MM.1S (cell line): Measurements from ENCODE around the gene PNMT.

Experiments
- DNase-seq: peaks from one replicate; pipeline ENCODE4 v3.0.0-alpha.2; 2015
- H2AFZ ChIP-seq: fragments of 300-600 bp; sonication (generic); 2 replicates; pipeline ENCODE4 v1.6.0; 2016; ENCODE audit warnings: antibody characterized with exemption, low read length
- H3F3A ChIP-seq: fragments of 300-600 bp; sonication (generic); 2 replicates; pipeline ENCODE4 v1.6.1; 2016; ENCODE audit warnings: mild to moderate bottlenecking, antibody characterized with exemption, low read length, moderate library complexity, mixed read lengths; ENCODE audit not compliant: insufficient read depth
- H3K27ac ChIP-seq: fragments of 300-600 bp; sonication (generic); 2 replicates; pipeline ENCODE4 v1.5.1; 2016; ENCODE audit warnings: mild to moderate bottlenecking, low read length
- H3K27me3 ChIP-seq: fragments of 300-600 bp; sonication (generic); replicated peaks from 2 replicates; pipeline ENCODE4 v1.6.0; 2016; ENCODE audit warnings: low read length; ENCODE audit not compliant: insufficient read depth
- H3K36me3 ChIP-seq: fragments of 300-600 bp; sonication (generic); replicated peaks from 2 replicates; pipeline ENCODE4 v1.6.1; 2016; ENCODE audit warnings: mild to moderate bottlenecking, low read length, mixed read lengths; ENCODE audit not compliant: insufficient read depth
- H3K4me1 ChIP-seq: fragments of 300-600 bp; sonication (generic); 2 replicates; pipeline ENCODE4 v1.6.1; 2016; ENCODE audit warnings: low read length, mixed read lengths
- H3K4me2 ChIP-seq: fragments of 300-600 bp; sonication (generic); 2 replicates; pipeline ENCODE4 v1.6.0; 2016; ENCODE audit warnings: low read depth, low read length
- H3K4me3 ChIP-seq: fragments of 300-600 bp; sonication (generic); 2 replicates; pipeline ENCODE4 v1.5.1; 2016; ENCODE audit warnings: low read length, mixed read lengths
- H3K79me2 ChIP-seq: fragments of 300-600 bp; sonication (generic); 2 replicates; pipeline ENCODE4 v1.6.1; 2016; ENCODE audit warnings: mixed run types, low read length, mixed read lengths
- H3K9ac ChIP-seq: fragments of 300-600 bp; sonication (generic); 2 replicates; pipeline ENCODE4 v1.6.1; 2016; ENCODE audit warnings: low read length, mixed read lengths
- H3K9me2 ChIP-seq: fragments of 300-600 bp; sonication (generic); replicated peaks from 2 replicates; pipeline ENCODE4 v1.6.1; 2016; ENCODE audit warnings: mild to moderate bottlenecking, low read length, mixed read lengths; ENCODE audit not compliant: insufficient read depth
- H3K9me3 ChIP-seq: fragments of 300-600 bp; sonication (generic); replicated peaks from 2 replicates; pipeline ENCODE4 v1.6.1; 2016; ENCODE audit warnings: mild to moderate bottlenecking, low read length, mixed read lengths; ENCODE audit not compliant: insufficient read depth
- H4K20me1 ChIP-seq: fragments of 300-600 bp; sonication (generic); 2 replicates; pipeline ENCODE4 v1.6.1; 2016; ENCODE audit warnings: mild to moderate bottlenecking, low read length, moderate library complexity, mixed read lengths; ENCODE audit not compliant: insufficient read depth
- EZH2 ChIP-seq: fragments of 300-600 bp; sonication (generic); optimal IDR thresholded peaks from 2 replicates; pipeline ENCODE3; 2017; ENCODE audit warnings: low read depth, mild to moderate bottlenecking, antibody characterized with exemption, low read length, mixed read lengths
- EZH2phosphoT487 ChIP-seq: fragments of 300-600 bp; sonication (generic); IDR thresholded peaks from 2 replicates; pipeline ENCODE4 v1.6.1; 2018; ENCODE audit warnings: antibody characterized with exemption, low read length
- TF ChIP-seq, protein P1 (sequence below): fragments of 300-600 bp; sonication (generic); IDR thresholded peaks from 2 replicates; pipeline ENCODE4 v1.5.1; 2016; ENCODE audit warnings: antibody characterized with exemption, low read length, mixed read lengths

The PNMT gene

DNA sequence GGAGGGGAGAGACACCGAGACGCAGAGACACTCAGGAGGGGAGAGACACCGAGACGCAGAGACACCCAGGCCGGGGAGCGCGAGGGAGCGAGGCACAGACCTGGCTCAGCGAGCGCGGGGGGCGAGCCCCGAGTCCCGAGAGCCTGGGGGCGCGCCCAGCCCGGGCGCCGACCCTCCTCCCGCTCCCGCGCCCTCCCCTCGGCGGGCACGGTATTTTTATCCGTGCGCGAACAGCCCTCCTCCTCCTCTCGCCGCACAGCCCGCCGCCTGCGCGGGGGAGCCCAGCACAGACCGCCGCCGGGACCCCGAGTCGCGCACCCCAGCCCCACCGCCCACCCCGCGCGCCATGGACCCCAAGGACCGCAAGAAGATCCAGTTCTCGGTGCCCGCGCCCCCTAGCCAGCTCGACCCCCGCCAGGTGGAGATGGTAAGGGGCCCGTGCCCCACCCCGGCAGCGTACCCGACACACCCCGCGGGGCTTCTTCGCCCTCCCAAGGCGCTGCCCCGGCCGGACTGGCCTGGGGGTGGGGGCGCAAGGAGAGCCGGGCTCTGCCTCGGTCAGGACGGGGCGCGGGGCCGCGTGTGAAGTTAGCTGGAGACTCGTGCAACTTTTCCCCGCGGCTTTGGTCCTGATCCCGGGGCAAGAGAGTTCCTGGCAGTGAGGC is 41.1 kb upstream of the PNMT start:
- no peak for DNase-seq
- Histone ChIP-seq H4K20me1 (no peaks in the 10 kb centered on the region), H3K4me2 (no peak overlapping the region), H3K27me3 (peaks cover 41% of the 10 kb centered on the region), H3K9ac (no peak overlapping the region), H3K79me2 (no peaks in the 10 kb centered on the region), H3K4me3 (no peak overlapping the region), H3F3A (peaks cover 8% of the 10 kb centered on the region; the same call in 1 of the 2 replicates), H3K9me3 (no peaks in the 10 kb centered on the region), H3K9me2 (no peaks in the 10 kb centered on the region), H2AFZ (no peak overlapping the region), H3K27ac (no peak overlapping the region), H3K4me1 (peaks cover 16% of the 10 kb centered on the region), H3K36me3 (no peaks in the 10 kb centered on the region)
- TF ChIP-seq EZH2 (no peak), EZH2phosphoT487 (no peak)
- TF ChIP-seq, protein P1, sequence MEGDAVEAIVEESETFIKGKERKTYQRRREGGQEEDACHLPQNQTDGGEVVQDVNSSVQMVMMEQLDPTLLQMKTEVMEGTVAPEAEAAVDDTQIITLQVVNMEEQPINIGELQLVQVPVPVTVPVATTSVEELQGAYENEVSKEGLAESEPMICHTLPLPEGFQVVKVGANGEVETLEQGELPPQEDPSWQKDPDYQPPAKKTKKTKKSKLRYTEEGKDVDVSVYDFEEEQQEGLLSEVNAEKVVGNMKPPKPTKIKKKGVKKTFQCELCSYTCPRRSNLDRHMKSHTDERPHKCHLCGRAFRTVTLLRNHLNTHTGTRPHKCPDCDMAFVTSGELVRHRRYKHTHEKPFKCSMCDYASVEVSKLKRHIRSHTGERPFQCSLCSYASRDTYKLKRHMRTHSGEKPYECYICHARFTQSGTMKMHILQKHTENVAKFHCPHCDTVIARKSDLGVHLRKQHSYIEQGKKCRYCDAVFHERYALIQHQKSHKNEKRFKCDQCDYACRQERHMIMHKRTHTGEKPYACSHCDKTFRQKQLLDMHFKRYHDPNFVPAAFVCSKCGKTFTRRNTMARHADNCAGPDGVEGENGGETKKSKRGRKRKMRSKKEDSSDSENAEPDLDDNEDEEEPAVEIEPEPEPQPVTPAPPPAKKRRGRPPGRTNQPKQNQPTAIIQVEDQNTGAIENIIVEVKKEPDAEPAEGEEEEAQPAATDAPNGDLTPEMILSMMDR: no peak

DNA sequence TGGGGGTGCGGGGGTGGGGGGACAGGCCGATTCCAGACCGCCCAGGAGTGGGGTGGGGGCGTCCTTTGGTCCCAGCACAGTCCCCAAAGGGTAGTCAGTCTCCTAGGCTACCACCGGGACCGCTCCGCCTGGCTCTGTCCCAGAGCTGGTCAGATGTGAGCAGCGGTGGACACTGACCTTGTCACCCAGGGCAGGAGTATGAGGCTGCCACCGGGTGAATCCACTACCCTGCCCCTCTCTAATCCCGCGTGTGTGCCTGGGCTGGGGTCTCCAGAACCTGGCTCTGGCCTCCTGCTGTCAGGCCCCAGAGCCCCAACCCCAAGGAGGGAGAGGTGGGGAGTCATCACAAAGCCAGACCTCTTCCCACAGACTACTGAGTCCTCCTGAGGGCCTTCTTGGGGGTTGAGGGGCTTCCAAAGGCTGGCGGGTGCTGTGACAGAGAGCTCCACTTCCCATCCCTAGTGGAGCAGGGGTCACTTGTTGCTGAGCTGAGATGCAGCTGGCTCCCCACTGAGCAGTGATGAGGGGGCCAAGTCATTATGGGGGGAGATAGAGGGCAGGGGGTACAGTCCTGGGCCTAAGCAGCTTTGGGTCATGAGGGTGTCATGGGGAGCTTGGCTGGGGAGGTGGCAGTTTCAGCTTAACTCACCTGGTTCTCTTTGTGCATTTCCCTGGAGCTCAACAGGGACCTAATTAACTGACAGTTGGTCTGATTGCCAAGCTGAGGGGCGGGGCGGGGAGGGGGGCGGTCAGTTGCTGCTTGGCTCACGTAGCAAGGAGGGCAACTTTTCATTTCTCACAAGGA is 40.3 kb upstream of the PNMT start:
- Histone ChIP-seq H3K9me3 (no peaks in the 10 kb centered on the region), H3K4me3 (no peak overlapping the region), H3K9ac (no peak overlapping the region), H4K20me1 (no peaks in the 10 kb centered on the region), H3K27ac (no peak overlapping the region), H3K36me3 (no peaks in the 10 kb centered on the region), H2AFZ (no peak overlapping the region), H3K79me2 (no peaks in the 10 kb centered on the region), H3K4me2 (no peak overlapping the region), H3K9me2 (no peaks in the 10 kb centered on the region), H3K4me1 (peaks cover 8% of the 10 kb centered on the region), H3K27me3 (peaks cover 43% of the 10 kb centered on the region), H3F3A (peaks cover 1% of the 10 kb centered on the region; the same call in 1 of the 2 replicates)
- TF ChIP-seq EZH2: no peak
- no peak for TF ChIP-seq EZH2phosphoT487
- TF ChIP-seq, protein P1: no peak
- no peak for DNase-seq

DNA sequence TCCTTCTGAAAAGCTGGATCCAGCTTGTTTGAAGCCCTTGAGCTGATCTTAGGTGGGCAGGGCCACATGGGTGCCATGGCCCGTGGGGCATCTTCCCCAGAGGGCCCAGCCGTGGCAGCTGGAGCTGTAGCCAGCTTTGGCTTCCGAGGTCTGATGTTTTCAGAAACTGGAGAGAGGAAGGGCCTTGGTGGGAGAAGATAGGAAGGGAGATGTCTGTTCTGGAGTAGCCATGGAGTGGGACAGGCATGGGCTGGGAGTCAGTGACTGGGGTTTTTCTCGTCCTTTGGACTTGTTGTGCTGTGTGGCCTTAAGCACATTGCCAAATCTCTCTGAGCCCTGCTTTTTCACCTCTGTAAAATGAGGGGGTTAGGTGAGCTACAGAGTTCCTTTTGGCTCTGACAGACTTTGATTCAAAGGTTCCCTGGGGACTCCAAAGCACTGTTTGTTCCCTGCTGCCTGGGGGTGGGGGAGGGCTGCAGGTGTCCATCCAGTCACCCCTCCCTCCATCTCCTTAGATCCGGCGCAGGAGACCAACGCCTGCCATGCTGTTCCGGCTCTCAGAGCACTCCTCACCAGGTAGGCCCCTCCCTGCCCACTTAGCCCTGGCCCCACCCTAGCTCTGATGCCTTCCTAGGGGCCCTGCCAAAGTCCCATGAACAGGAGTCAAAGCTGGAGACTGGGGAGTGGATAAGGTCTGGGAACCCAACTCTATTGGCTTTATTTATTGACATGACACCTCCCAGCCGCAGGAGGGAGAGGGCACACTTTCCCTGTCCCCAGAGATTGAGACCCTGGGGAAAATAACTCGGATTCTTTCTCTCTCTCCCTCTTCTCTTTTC is 39.4 kb upstream of the PNMT start:
- DNase-seq: no peak
- H3K27me3 ChIP-seq: peaks cover 48% of the 10 kb centered on the region
- H3K27ac ChIP-seq: no peak overlapping the region
- no peak overlapping the region for H3K4me2 ChIP-seq
- no peaks in the 10 kb centered on the region for H3K36me3 ChIP-seq
- H2AFZ ChIP-seq: no peak overlapping the region
- TF ChIP-seq EZH2: no peak
- TF ChIP-seq EZH2phosphoT487: no peak
- TF ChIP-seq, protein P1: no peak
- H3K9me2 ChIP-seq: no peaks in the 10 kb centered on the region
- no peaks in the 10 kb centered on the region for H4K20me1 ChIP-seq
- H3K4me3 ChIP-seq: no peak overlapping the region
- H3K9me3 ChIP-seq: no peaks in the 10 kb centered on the region
- H3K79me2 ChIP-seq: no peaks in the 10 kb centered on the region
- H3F3A ChIP-seq: no peaks in the 10 kb centered on the region
- H3K9ac ChIP-seq: no peak overlapping the region
- no peaks in the 10 kb centered on the region for H3K4me1 ChIP-seq
